ENCODE data around the gene KLHL40.

Gene KLHL40

DNA sequence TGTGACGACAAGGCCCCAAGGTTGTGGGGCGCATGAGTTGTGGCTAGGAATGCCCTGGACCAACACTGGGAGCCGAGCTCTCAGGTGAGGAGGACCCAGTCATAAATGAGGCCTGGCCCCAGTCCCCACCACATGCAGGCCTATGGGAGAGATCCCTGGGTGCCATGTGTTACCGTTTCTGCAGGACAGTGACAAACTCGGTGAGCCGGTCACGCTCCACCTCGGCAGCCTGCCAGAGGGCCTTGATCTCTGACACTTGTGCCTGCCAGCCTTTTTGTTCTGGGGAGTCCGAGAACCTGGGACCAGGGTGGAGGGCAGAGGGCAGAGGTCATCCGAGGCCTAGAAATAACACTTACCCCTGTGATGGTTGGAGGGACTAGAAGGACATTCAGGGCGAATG is 45.0 kb downstream of the KLHL40 start:
- Histone ChIP-seq H3K4me3 (no peak overlapping the region), H3K9me3 (ENCODE audit: low read depth, low read length) (no peaks in the 10 kb centered on the region), H3K9ac (ENCODE audit: insufficient read length) (no peak overlapping the region), H3K27ac (no peak overlapping the region), H3K36me3 (ENCODE audit: insufficient read depth, low read length) (no peaks in the 10 kb centered on the region)
- TF ChIP-seq POLR2AphosphoS5 (IDR thresholded peaks at IDR 0.05; ENCODE audit: borderline replicate concordance, low read depth, low read length) (no peak), FOXP2 (optimal IDR thresholded peaks at IDR 0.05; ENCODE audit: control extremely low read depth, extremely low read length, insufficient read depth) (no peak)
- DNase-seq (ENCODE audit: low read depth, low spot score): no peak

DNA sequence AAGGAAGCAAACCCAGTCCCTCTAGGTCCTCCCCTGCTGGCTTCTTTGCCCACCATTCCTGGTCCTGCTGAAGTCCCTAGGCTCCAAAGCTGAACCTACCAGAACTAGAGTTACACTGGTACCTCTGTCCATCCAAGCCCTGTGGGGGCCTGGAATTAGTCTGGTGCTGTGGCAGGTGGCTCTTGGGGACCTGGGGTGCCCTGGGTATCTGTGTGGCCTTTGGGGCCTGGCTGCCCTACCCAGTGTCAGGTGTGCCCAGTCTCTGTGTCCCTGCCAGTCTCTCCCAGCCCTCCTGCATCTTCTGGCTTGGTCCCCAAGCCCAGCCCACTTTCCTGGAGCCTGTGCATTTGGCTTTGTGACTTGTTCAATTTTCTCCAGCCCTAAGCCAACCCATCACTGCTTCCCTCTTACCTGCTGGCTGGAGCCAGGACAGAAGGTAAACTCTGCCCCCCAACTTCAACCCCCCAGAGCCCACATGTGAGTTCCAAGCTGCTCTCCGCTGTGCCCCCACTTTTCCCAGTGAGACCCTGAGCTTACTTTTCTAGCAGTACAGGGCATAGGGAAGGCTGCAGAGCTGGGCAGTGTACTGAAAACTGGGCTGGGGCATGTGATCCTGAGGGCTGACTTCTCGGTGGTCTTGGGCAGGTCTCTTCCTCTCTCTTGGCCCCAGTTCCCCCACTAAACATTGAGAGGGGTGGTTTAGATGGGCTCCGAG is 45.5 kb downstream of the KLHL40 start:
- H3K27ac ChIP-seq: no peak overlapping the region
- H3K36me3 ChIP-seq (ENCODE audit: insufficient read depth, low read length): no peaks in the 10 kb centered on the region
- no peak overlapping the region for H3K9ac ChIP-seq (ENCODE audit: insufficient read length)
- H3K9me3 ChIP-seq (ENCODE audit: low read depth, low read length): no peaks in the 10 kb centered on the region
- no peak overlapping the region for H3K4me3 ChIP-seq
- no peak for DNase-seq (ENCODE audit: low read depth, low spot score)
- TF ChIP-seq FOXP2 (optimal IDR thresholded peaks at IDR 0.05; ENCODE audit: control extremely low read depth, extremely low read length, insufficient read depth) (no peak), EZH2 (IDR thresholded peaks at IDR 0.05) (no peak), POLR2AphosphoS5 (IDR thresholded peaks at IDR 0.05; ENCODE audit: borderline replicate concordance, low read depth, low read length) (no peak)

DNA sequence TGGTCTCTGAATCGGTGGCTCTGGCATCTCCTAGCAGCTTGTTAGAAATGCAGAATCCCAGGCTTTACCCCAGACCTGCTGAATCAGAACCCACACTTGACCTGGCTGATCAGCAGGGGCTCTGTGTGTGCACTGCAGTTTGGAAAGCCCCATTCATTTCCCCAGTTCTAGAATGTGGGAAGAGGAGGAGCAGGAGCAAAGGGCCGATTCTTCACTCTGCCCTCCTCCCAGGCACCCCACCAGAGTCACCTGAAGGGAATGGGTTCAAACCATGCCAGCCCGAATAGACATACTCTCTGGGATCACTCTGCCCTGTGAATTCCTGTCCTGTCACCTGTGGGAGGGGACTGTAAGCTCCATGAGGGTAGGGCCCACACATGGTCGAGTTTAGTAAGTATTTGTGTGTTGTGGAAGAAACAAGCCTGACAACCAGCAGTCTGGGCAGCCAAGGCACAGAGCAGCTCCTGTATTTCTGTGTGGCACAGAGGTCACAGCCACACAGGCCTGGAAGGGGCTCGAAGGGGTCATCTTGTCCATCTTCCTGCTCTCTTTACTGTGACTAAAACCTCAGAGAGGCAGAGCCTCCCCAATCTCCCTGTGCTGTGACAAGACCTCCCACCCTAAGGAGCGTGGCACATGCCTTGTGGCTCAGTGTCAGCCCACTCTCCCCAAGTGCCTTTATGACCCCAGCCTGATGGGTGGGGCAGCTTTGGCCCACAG is 46.3 kb downstream of the KLHL40 start:
- no peak for DNase-seq (ENCODE audit: low read depth, low spot score)
- Histone ChIP-seq H3K27ac (no peak overlapping the region), H3K9ac (ENCODE audit: insufficient read length) (no peak overlapping the region), H3K9me3 (ENCODE audit: low read depth, low read length) (no peaks in the 10 kb centered on the region), H3K4me3 (no peak overlapping the region), H3K36me3 (ENCODE audit: insufficient read depth, low read length) (no peaks in the 10 kb centered on the region)
- TF ChIP-seq EZH2 (IDR thresholded peaks at IDR 0.05): no peak
- TF ChIP-seq POLR2AphosphoS5 (IDR thresholded peaks at IDR 0.05; ENCODE audit: borderline replicate concordance, low read depth, low read length): no peak
- no peak for TF ChIP-seq FOXP2 (optimal IDR thresholded peaks at IDR 0.05; ENCODE audit: control extremely low read depth, extremely low read length, insufficient read depth)

DNA sequence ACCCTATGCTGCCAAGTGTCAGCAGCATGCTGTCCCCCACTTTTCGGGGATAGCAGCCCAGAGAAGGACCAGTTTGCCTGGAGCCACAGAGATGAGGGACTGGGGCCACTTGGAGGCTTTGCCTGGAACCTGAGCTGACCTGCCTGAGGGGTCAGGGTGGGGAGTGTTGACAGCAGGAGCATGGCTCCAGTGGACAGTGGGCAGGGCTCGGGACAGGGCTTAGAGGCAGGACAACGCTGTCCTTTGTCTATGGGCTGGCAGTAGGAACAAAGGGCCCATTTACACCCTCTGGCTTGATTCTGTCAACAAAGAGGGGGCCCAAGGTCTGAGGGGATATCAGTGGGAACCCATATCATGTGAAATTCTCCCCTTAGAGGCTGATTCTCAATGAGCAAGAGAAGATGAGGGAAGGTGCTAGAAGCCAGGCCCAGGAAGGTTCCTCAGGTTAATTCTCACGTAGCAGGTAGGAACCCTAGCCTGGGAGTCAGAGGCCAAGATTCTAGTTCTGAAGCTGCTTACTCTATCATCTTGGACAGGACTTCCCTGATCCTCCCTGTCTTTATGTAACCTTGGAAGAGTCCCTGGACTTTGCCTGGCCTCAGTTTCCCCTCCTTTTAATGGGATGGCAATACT is 47.0 kb downstream of the KLHL40 start:
- H3K36me3 ChIP-seq (ENCODE audit: insufficient read depth, low read length): no peaks in the 10 kb centered on the region
- no peak for TF ChIP-seq FOXP2 (optimal IDR thresholded peaks at IDR 0.05; ENCODE audit: control extremely low read depth, extremely low read length, insufficient read depth)
- TF ChIP-seq POLR2AphosphoS5 (IDR thresholded peaks at IDR 0.05; ENCODE audit: borderline replicate concordance, low read depth, low read length): no peak
- no peak for TF ChIP-seq EZH2 (IDR thresholded peaks at IDR 0.05)
- no peak for DNase-seq (ENCODE audit: low read depth, low spot score)
- H3K27ac ChIP-seq: no peak overlapping the region
- no peak overlapping the region for H3K4me3 ChIP-seq
- H3K9me3 ChIP-seq (ENCODE audit: low read depth, low read length): no peaks in the 10 kb centered on the region
- no peak overlapping the region for H3K9ac ChIP-seq (ENCODE audit: insufficient read length)

DNA sequence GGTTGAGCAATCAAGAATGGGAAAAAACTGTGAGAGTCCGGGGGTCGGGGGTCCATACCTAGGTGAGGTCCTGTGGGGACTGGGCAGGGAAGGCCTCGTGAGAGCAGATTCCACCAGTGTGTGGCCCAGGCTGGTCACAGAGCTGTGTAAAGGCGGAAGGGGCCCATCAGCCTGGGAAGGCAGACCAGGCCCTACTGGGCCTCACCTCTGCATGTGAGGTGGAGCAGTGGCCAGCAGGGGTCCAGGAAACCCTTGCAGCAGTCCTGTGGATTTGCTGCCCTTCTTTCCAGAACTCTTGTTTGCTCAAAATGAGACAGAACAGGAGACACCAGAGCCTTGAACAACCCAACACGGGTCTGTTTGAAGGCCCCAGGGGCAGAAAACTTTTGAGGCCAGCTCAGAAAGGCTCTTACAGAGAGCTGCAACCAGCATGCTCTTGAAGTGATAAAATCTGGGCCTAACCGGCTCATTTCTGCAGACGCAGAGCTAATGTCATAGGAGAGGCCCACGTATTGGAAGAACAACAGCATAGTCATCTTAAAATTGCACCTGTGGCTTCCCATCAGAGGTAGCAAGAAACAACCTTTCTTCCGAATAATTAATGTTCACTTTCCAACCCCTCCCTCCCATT is 47.6 kb downstream of the KLHL40 start:
- Histone ChIP-seq H3K36me3 (ENCODE audit: insufficient read depth, low read length) (no peaks in the 10 kb centered on the region), H3K4me3 (no peak overlapping the region), H3K9me3 (ENCODE audit: low read depth, low read length) (no peaks in the 10 kb centered on the region), H3K9ac (ENCODE audit: insufficient read length) (no peak overlapping the region), H3K27ac (no peak overlapping the region)
- TF ChIP-seq EZH2 (IDR thresholded peaks at IDR 0.05) (no peak), FOXP2 (optimal IDR thresholded peaks at IDR 0.05; ENCODE audit: control extremely low read depth, extremely low read length, insufficient read depth) (no peak), POLR2AphosphoS5 (IDR thresholded peaks at IDR 0.05; ENCODE audit: borderline replicate concordance, low read depth, low read length) (no peak)
- no peak for DNase-seq (ENCODE audit: low read depth, low spot score)

DNA sequence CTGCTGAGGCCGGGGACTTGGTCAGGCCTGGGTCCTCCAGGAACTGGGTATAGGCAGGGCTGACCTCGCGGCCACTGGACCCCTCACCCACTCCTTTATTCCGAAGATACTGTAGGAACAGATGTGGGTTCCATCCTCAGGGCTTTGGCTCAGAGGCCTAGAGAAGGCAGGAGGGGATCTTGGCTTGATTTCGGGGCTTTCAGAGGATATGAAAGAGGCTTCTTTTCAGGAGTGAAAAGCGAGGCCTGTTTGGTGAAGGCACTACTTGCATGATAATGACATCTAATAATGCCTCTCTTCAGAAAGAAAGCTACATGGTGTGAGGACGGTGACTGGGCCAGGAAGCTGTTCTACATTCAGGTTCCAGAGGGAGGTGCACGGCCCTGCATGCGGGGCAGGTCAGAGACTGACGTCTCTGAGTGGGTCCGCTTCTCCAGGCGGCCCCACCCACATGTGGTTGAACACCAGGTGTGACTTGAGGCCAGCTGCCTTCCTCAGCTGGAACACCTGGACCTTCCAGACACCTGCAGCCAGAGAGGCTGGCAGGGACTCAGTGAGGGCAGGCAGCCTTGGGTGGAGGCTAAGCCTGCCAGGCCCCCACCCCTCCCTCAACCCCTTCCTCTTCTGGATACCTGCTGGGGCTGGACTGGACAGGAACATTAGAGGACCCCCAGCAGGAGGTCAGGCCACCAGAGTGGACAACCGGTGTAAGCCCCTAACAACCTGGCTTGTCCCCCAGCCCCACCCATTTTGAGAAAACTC is 48.3 kb downstream of the KLHL40 start:
- Histone ChIP-seq H3K4me3 (no peak overlapping the region), H3K9ac (ENCODE audit: insufficient read length) (no peak overlapping the region), H3K9me3 (ENCODE audit: low read depth, low read length) (no peaks in the 10 kb centered on the region), H3K27ac (no peak overlapping the region), H3K36me3 (ENCODE audit: insufficient read depth, low read length) (no peaks in the 10 kb centered on the region)
- TF ChIP-seq FOXP2 (optimal IDR thresholded peaks at IDR 0.05; ENCODE audit: control extremely low read depth, extremely low read length, insufficient read depth): no peak
- no peak for TF ChIP-seq POLR2AphosphoS5 (IDR thresholded peaks at IDR 0.05; ENCODE audit: borderline replicate concordance, low read depth, low read length)
- TF ChIP-seq EZH2 (IDR thresholded peaks at IDR 0.05): no peak
- DNase-seq (ENCODE audit: low read depth, low spot score): no peak

DNA sequence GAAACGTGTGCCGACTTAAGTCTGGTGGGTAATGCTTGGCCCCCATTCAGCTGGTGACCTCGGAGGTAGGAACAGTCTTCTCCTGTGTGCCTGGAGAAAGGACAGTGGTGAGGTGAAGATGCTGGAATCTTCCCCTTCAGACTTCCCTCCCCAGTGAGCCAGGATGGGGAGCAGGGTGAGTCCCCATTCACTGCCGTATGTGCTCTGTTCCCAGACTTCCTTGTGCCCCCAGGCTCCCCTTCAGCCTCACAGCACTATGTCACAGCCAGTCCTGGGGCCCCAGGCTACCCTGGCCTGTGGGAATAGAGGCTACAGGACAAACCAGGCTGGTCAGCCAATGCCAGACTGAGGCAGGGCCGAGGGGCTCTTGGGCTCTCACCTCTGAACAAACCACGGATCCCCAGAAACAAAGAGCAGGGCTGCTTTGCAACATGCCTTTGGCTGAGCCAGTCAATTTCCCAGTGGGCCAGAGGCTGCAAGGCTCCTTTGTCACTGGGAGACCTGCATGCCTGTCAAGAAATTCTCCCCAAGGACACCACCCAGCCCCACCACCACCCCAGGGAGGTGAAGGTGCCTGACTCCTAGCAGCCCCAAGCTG is 49.0 kb downstream of the KLHL40 start:
- H3K9me3 ChIP-seq (ENCODE audit: low read depth, low read length): no peaks in the 10 kb centered on the region
- H3K36me3 ChIP-seq (ENCODE audit: insufficient read depth, low read length): no peaks in the 10 kb centered on the region
- no peak overlapping the region for H3K27ac ChIP-seq
- DNase-seq (ENCODE audit: low read depth, low spot score): no peak
- no peak overlapping the region for H3K4me3 ChIP-seq
- TF ChIP-seq POLR2AphosphoS5 (IDR thresholded peaks at IDR 0.05; ENCODE audit: borderline replicate concordance, low read depth, low read length) (no peak), EZH2 (IDR thresholded peaks at IDR 0.05) (no peak), FOXP2 (optimal IDR thresholded peaks at IDR 0.05; ENCODE audit: control extremely low read depth, extremely low read length, insufficient read depth) (no peak)
- no peak overlapping the region for H3K9ac ChIP-seq (ENCODE audit: insufficient read length)
